ENCODE results near the gene NELFCD.

DNA sequence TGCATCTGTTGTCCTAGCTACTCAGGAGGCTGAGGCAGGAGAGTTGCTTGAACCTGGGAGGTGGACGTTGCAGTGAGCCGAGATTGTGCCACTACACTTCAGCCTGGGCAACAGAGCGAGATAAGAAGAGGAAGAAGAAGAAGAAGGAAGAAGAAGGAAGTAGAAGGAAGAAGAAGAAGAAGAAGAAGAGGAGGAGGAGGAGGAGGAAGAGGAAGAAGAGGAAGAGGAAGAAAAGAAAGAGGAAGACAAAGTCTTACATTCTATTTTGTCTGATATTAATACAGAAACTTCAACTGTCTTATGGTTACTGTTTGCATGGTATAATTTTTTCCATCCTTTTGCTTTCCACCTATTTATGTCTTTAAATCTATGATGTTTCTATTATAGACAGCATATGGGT, 7.2 kb upstream of the NELFCD start:
- TF ChIP-seq HDAC6 (IDR thresholded peaks at IDR 0.05; ENCODE audit: low read depth, low read length) (no peak), FOSL1 (tag; conservative IDR thresholded peaks at IDR 0.05) (no peak), POLR2A (conservative IDR thresholded peaks at IDR 0.05) (no peak), EZH2 (IDR thresholded peaks at IDR 0.05; ENCODE audit: borderline replicate concordance, low read depth, low read length) (no peak), CBFB (CRISPR knock-in tag; IDR thresholded peaks at IDR 0.05) (no peak), ZEB2 (IDR thresholded peaks at IDR 0.05) (no peak), CHD1 (IDR thresholded peaks at IDR 0.05; ENCODE audit: low read length) (no peak)
